Ascending aorta (tissue), 2 donors: ENCODE results near the gene ULK4. TPM values are rescaled to one million over a fixed set of nuclear protein-coding genes. Genes with fewer than 3 reads are reported as not detected.

Experiments used
- DNase-seq, 2 donors: peaks; one replicate each; pipeline ENCODE4 v3.0.0-alpha.2; 2019; ENCODE audit warnings: low spot score in 2 of 2
- H3K27ac ChIP-seq, 2 donors: fragments of 200-600 bp; sonication (generic); one replicate each; pipeline ENCODE4 v1.5.1; 2016 to 2017; ENCODE audit warnings: mild to moderate bottlenecking in 1 of 2
- H3K27me3 ChIP-seq: fragments of 200-600 bp; sonication (generic); one replicate; pipeline ENCODE4 v1.5.1; 2017
- H3K36me3 ChIP-seq, 2 donors: fragments of 200-600 bp; sonication (generic); one replicate each; pipeline ENCODE4 v1.5.1; 2016
- H3K4me1 ChIP-seq, 2 donors: fragments of 200-600 bp; sonication (generic); one replicate each; pipeline ENCODE4 v1.5.1; 2016 to 2017; ENCODE audit warnings: mild to moderate bottlenecking in 1 of 2
- H3K4me3 ChIP-seq, 2 donors: fragments of 200-600 bp; sonication (generic); one replicate each; pipeline ENCODE4 v1.5.1; 2016 to 2017; ENCODE audit warnings: mild to moderate bottlenecking in 1 of 2
- H3K9me3 ChIP-seq, 2 donors: fragments of 200-600 bp; sonication (generic); one replicate each; pipeline ENCODE4 v1.5.1; 2016
- CTCF ChIP-seq, 3 experiments: fragments of 200-600 bp in 2 of 3; fragments of 450-650 bp in 1 of 3; sonication (generic) in 2 of 3; IDR thresholded peaks; one replicate each; pipeline ENCODE4 v1.5.1; 2016 to 2019; ENCODE audit warnings: antibody characterized with exemption in 3 of 3, mild to moderate bottlenecking in 1 of 3, moderate library complexity in 1 of 3
- intact Hi-C: fragments of 100-400 bp; cut with DNase I; formaldehyde crosslinking; loops from one replicate; pipeline ENCODE4 v1.15.1; 2023
- total RNA-seq: library from RNA; depleted of rRNA; stranded (reverse); fragments of >200 nt; gene quantifications from one replicate; pipeline ENCODE4 v1.1.0, GENCODE V29; 2016

The ULK4 gene
- total RNA-seq, 1 donor from 2014 or later, result 4.2 TPM

- no peak for DNase-seq
- no peak overlapping the region for H3K4me3 ChIP-seq
- H3K4me1 ChIP-seq, result no peaks in the 10 kb centered on the region
- H3K27ac ChIP-seq, result no peak overlapping the region
- no peaks in the 10 kb centered on the region for H3K9me3 ChIP-seq
- H3K27me3 ChIP-seq, result no peaks in the 10 kb centered on the region
- intact Hi-C loops, result no loop called here
- TF ChIP-seq CTCF (IDR thresholded peaks at IDR 0.05), result no peak
- H3K36me3 ChIP-seq, result no peaks in the 10 kb centered on the region
Observed at GRCh38 chr3:41974223-41974622, 12.3 kb upstream of the ULK4 start.

- Histone ChIP-seq H3K27me3 (no peaks in the 10 kb centered on the region), H3K4me3 (no peak overlapping the region), H3K36me3 (no peaks in the 10 kb centered on the region), H3K4me1 (no peaks in the 10 kb centered on the region), H3K9me3 (no peaks in the 10 kb centered on the region), H3K27ac (no peak overlapping the region)
- intact Hi-C loops, result no loop called here
- no peak for TF ChIP-seq CTCF (IDR thresholded peaks at IDR 0.05)
- DNase-seq, result no peak
Observed at GRCh38 chr3:41972802-41973201, 10.9 kb upstream of the ULK4 start.

GRCh38 chr3:41966206-41966605 lies 4.3 kb upstream of the ULK4 start:
- TF ChIP-seq CTCF (IDR thresholded peaks at IDR 0.05), result no peak
- H3K4me1 ChIP-seq, result peaks cover 0 to 4% of the 10 kb centered on the region in 2 donors
- intact Hi-C loops, result loop anchor here (10.0 kb wide), 1 partner anchor 1511 kb away; the partner anchor contains the start of gene RPL14

GRCh38 chr3:41963823-41964222 lies 1.9 kb upstream of the ULK4 start:
- no peak for DNase-seq
- no peak for TF ChIP-seq CTCF (IDR thresholded peaks at IDR 0.05)
- Histone ChIP-seq H3K9me3 (no peaks in the 10 kb centered on the region), H3K4me3 (no peak overlapping the region), H3K27ac (no peak overlapping the region), H3K4me1 (peaks cover 0 to 9% of the 10 kb centered on the region in 2 donors), H3K27me3 (no peaks in the 10 kb centered on the region), H3K36me3 (no peaks in the 10 kb centered on the region)
- intact Hi-C loops, result loop anchor here (5.0 to 10.0 kb wide), 5 partner anchors 33 to 1509 kb away; partner anchors contain the start of gene RPL14

More at GRCh38 chr3:41966206-41966605, 4.3 kb upstream of the ULK4 start:
- Histone ChIP-seq H3K9me3 (no peaks in the 10 kb centered on the region), H3K27ac (no peak overlapping the region), H3K4me3 (no peak overlapping the region), H3K36me3 (no peaks in the 10 kb centered on the region), H3K27me3 (no peaks in the 10 kb centered on the region)
- no peak for DNase-seq

- H3K4me1 ChIP-seq, result peaks cover 0 to 9% of the 10 kb centered on the region in 2 donors
- intact Hi-C loops, result loop anchor here (2.0 to 10.0 kb wide), 6 partner anchors 36 to 1506 kb away; partner anchors contain the start of gene RPL14
- peak overlapping the region; percentile 63 to 99 for H3K4me3 ChIP-seq
- no peaks in the 10 kb centered on the region for H3K27me3 ChIP-seq
- H3K9me3 ChIP-seq, result no peaks in the 10 kb centered on the region
- peak overlapping the region; percentile 73 to 89 for H3K27ac ChIP-seq
- DNase-seq, result peak in 1 of 2 donors; percentile 77
- TF ChIP-seq CTCF (IDR thresholded peaks at IDR 0.05), result no peak
- no peaks in the 10 kb centered on the region for H3K36me3 ChIP-seq
Observed at GRCh38 chr3:41960826-41961750, 815 bp downstream of the ULK4 start.
